Naive thymus-derived CD4-positive, alpha-beta T cell (primary cell): Measurements from ENCODE around the gene XXYLT1. TPM values are rescaled to one million over a fixed set of nuclear protein-coding genes. Genes with fewer than 3 reads are reported as not detected.

ENCODE experiments used
- ATAC-seq: fragments of 150-1000 bp; cut with Tn5 transposase; 2 replicates; pipeline ENCODE4 v1.10.0; 2021; ENCODE audit warnings: mild to moderate bottlenecking, moderate library complexity
- CTCF ChIA-PET: fragments of 350-600 bp; sonication (Branson Sonifier 250); formaldehyde crosslinking; loops from one replicate; lab custom pipeline; 2021; ENCODE audit warnings: antibody characterized with exemption; lab: Charles Lee
- POLR2A ChIA-PET: fragments of 350-600 bp; sonication (Branson Sonifier 250); formaldehyde crosslinking; loops from one replicate; lab custom pipeline; 2021; ENCODE audit warnings: antibody characterized with exemption, inconsistent platforms; lab: Charles Lee
- DNase-seq, 9 donors: peaks; one replicate each; pipeline versions ENCODE4 v3.0.0 to v3.0.0-alpha.2; 2020 to 2022; ENCODE audit warnings: mixed read lengths in 1 of 9
- H3K27ac ChIP-seq: one replicate; pipeline ENCODE4 v1.7.0; 2013; ENCODE audit warnings: mild to moderate bottlenecking, low read depth, low read length, moderate library complexity
- H3K27me3 ChIP-seq, 2 donors: one replicate each; pipeline ENCODE4 v1.7.0; 2013; ENCODE audit warnings: low read length in 2 of 2, mild to moderate bottlenecking in 2 of 2, moderate library complexity in 2 of 2; ENCODE audit not compliant: control insufficient read depth in 2 of 2, insufficient read depth in 2 of 2
- H3K36me3 ChIP-seq, 3 experiments: 1 replicate in 2 of 3; 2 replicates in 1 of 3; pipeline ENCODE4 v1.7.0; 2013; ENCODE audit warnings: low read length in 3 of 3, mild to moderate bottlenecking in 3 of 3, moderate library complexity in 1 of 3; ENCODE audit not compliant: insufficient read depth in 3 of 3, control insufficient read depth in 2 of 3
- H3K4me1 ChIP-seq, 2 donors: one replicate each; pipeline ENCODE4 v1.7.0; 2013; ENCODE audit warnings: low read length in 2 of 2, mild to moderate bottlenecking in 2 of 2, moderate library complexity in 1 of 2; ENCODE audit not compliant: control insufficient read depth in 2 of 2, insufficient read depth in 2 of 2
- H3K4me3 ChIP-seq: 2 replicates; pipeline ENCODE4 v1.7.0; 2013; ENCODE audit warnings: mild to moderate bottlenecking, low read length
- H3K9me3 ChIP-seq, 3 experiments: 1 replicate in 2 of 3; 2 replicates in 1 of 3; pipeline ENCODE4 v1.7.0; 2013; ENCODE audit warnings: low read length in 3 of 3; ENCODE audit not compliant: control insufficient read depth in 2 of 3
- H3K27ac Mint-ChIP-seq, 9 donors: one replicate each; pipeline ENCODE4 v1.8.0; 2020 to 2022; ENCODE audit warnings: mixed read lengths in 9 of 9, mild to moderate bottlenecking in 8 of 9, moderate library complexity in 5 of 9, inconsistent platforms in 2 of 9
- H3K27me3 Mint-ChIP-seq, 5 donors: one replicate each; pipeline ENCODE4 v1.8.0; 2021 to 2022; ENCODE audit warnings: mixed read lengths in 5 of 5, mild to moderate bottlenecking in 1 of 5
- H3K36me3 Mint-ChIP-seq, 5 donors: one replicate each; pipeline ENCODE4 v1.8.0; 2020 to 2022; ENCODE audit warnings: mixed read lengths in 5 of 5, mild to moderate bottlenecking in 3 of 5, inconsistent platforms in 1 of 5
- H3K4me1 Mint-ChIP-seq, 7 donors: one replicate each; pipeline ENCODE4 v1.8.0; 2020 to 2022; ENCODE audit warnings: mixed read lengths in 7 of 7, mild to moderate bottlenecking in 3 of 7, inconsistent platforms in 1 of 7
- H3K4me3 Mint-ChIP-seq, 10 donors: one replicate each; pipeline ENCODE4 v1.8.0; 2020 to 2022; ENCODE audit warnings: mild to moderate bottlenecking in 10 of 10, mixed read lengths in 10 of 10, moderate library complexity in 6 of 10, inconsistent platforms in 2 of 10
- H3K9me3 Mint-ChIP-seq, 11 donors: one replicate each; pipeline ENCODE4 v1.8.0; 2020 to 2022; ENCODE audit warnings: mixed read lengths in 11 of 11, mild to moderate bottlenecking in 4 of 11, inconsistent platforms in 1 of 11, moderate library complexity in 1 of 11
- intact Hi-C, 2 donors: fragments of 100-400 bp; cut with micrococcal nuclease; formaldehyde crosslinking; loops; one replicate each; pipeline ENCODE4 v1.15.1; 2023
- polyA plus RNA-seq, 2 donors: library from polyadenylated mRNA; unstranded; fragments of 300-500 nt; fragmentation: Illumina TruSeq; gene quantifications; one replicate each; pipeline ENCODE4 v1.2.3, GENCODE V29; 2021
- total RNA-seq, 6 experiments: library from RNA in 5 of 6; stranded (reverse) in 5 of 6; gene quantifications; 1 replicate in 5 of 6; 2 replicates in 1 of 6; pipeline ENCODE4 v1.2.3 and lab custom pipeline; 2021 to 2026

The XXYLT1 gene
- total and polyA plus RNA-seq, 7 experiments from 2014 or later, result 4.1 to 11.7 (median 7.2) TPM

DNA sequence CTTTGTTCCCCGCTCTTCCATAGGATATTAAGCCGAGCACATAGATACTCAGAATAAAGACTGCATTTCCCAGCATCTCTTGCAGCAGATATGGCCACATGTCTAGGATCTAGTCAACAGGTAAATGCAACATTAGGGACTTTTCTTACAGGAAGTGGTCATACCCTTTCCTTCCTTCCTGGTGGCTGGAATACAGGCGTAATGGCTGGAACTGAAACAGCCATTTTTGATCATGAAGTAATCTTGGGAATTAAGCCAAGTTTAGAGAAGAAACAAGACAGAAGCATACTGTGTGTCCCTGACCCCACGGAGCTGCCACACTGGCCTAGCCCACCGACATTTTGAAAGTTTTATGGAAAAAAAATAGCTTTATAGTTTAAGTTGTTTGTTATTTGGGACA is 234.0 kb downstream of the XXYLT1 start:
- Mint-ChIP-seq H3K9me3 (no peaks in the 10 kb centered on the region), H3K36me3 (no peaks in the 10 kb centered on the region), H3K27ac (no peak overlapping the region), H3K27me3 (peaks cover 0 to 4% (median 0%) of the 10 kb centered on the region in 5 donors), H3K4me3 (no peak overlapping the region), H3K4me1 (no peaks in the 10 kb centered on the region)
- POLR2A ChIA-PET, result no interaction called here
- DNase-seq (no peak), ATAC-seq (no peak)
- H3K4me1 ChIP-seq, result no peaks in the 10 kb centered on the region
- H3K9me3 ChIP-seq, result no peaks in the 10 kb centered on the region
- H3K36me3 ChIP-seq, result no peaks in the 10 kb centered on the region
- H3K4me3 ChIP-seq, result no peak overlapping the region
- H3K27ac ChIP-seq, result no peak overlapping the region
- intact Hi-C loops, result no loop called here
- no peaks in the 10 kb centered on the region for H3K27me3 ChIP-seq
- CTCF ChIA-PET, result interaction anchor here (0.5 kb wide), 1 partner anchor 612 kb away, joined by 3 read pairs; no protein-coding TSS in a partner anchor

DNA sequence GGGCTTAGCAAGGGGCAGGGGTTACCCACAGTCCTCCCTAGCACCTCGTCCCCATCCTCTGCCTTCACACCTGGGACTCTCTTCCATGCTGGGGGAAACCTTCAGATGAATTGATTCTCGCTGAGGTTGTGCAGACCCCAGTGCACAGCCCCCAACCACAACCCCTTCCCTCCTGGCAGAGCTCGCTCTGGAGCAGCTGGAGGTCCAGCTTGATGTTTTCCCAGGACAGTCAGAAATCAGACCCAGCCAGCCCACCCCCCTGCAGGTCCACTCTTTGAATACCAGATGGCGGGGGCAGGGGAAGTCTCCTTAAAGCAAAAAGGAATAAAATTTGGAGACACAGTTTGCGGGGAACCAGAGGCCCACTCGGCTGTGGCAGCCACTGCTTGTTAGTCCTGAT is 234.4 kb downstream of the XXYLT1 start:
- DNase-seq, result no peak
- H3K4me3 Mint-ChIP-seq, result no peak overlapping the region
- Histone ChIP-seq H3K27me3 (no peaks in the 10 kb centered on the region), H3K9me3 (no peaks in the 10 kb centered on the region), H3K27ac (no peak overlapping the region), H3K36me3 (no peaks in the 10 kb centered on the region), H3K4me1 (no peaks in the 10 kb centered on the region), H3K4me3 (no peak overlapping the region)
- H3K36me3 Mint-ChIP-seq, result no peaks in the 10 kb centered on the region
- H3K27ac Mint-ChIP-seq, result no peak overlapping the region
- ChIA-PET POLR2A (no interaction called here), CTCF (interaction anchor here (0.5 kb wide), 1 partner anchor 613 kb away, joined by 3 read pairs; no protein-coding TSS in a partner anchor)
- ATAC-seq, result no peak
- no peaks in the 10 kb centered on the region for H3K9me3 Mint-ChIP-seq
- H3K4me1 Mint-ChIP-seq, result no peaks in the 10 kb centered on the region
- intact Hi-C loops, result no loop called here
- peaks cover 0 to 4% (median 0%) of the 10 kb centered on the region in 5 donors for H3K27me3 Mint-ChIP-seq

DNA sequence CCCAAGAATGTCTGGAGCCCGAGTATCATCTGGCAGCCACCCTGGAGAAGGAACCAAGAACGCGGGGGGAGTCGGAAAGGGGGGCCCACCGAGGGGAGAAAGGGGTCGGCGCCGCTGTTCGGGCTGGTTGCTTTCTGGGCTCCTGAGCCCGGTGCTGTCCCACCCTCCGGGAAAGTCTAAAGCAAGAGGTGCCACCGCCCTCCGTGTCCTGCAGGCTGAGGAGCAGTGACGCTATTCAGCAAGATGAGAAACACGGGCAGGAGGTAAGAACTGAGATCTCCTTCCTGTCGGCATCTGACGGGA is 234.8 kb downstream of the XXYLT1 start:
- no peak overlapping the region for H3K4me3 Mint-ChIP-seq
- Histone ChIP-seq H3K27me3 (no peaks in the 10 kb centered on the region), H3K9me3 (no peaks in the 10 kb centered on the region), H3K27ac (no peak overlapping the region), H3K4me3 (no peak overlapping the region), H3K4me1 (no peaks in the 10 kb centered on the region), H3K36me3 (no peaks in the 10 kb centered on the region)
- ChIA-PET POLR2A (no interaction called here), CTCF (no interaction called here)
- H3K27me3 Mint-ChIP-seq, result peaks cover 0 to 4% (median 0%) of the 10 kb centered on the region in 5 donors
- no peaks in the 10 kb centered on the region for H3K36me3 Mint-ChIP-seq
- H3K9me3 Mint-ChIP-seq, result no peaks in the 10 kb centered on the region
- H3K27ac Mint-ChIP-seq, result no peak overlapping the region
- ATAC-seq (no peak), DNase-seq (no peak)
- no peaks in the 10 kb centered on the region for H3K4me1 Mint-ChIP-seq
- intact Hi-C loops, result no loop called here

DNA sequence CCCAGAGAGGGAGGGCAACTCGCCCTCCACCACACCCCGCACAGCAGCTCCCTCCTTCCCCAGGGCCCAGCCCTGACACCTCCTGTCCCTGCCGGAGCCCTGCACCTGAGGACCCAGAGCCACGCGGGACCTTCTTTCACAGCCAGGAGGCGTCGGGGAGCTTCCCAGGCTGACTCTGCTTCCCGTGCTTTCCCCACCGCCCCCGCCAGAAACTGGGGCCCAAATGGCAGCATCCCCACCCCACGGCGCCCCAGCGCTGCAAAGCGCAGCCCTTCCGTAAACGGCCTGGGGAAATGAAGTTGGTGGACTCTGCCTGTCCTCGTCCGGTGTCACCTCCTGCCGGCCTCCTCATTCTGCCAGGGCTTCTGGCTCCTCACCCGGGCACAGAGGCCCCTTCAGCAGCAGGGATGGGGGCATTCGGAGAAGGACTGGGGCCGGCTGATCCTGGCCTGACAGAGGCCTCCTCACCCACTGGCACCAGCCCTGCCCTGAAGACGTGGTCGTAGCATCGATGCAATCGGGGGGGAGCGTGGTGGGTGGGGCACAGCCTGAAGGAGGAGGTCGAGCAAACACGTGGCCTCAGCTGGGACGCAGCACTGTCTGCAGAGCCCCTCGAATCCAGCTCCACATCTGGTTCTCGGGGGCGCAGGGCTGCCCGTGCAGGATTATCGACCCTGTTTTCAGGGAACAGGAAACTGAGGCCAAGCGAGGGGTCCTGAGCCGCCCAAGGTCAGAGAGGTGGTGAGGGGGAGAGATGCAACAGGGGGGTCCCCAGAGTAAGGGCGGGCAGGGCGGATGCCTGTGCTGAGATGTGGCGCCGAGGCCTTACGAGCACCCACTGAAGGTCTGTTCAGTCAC is 235.4 kb downstream of the XXYLT1 start:
- Mint-ChIP-seq H3K9me3 (no peaks in the 10 kb centered on the region), H3K27me3 (peaks cover 0 to 4% (median 0%) of the 10 kb centered on the region in 5 donors), H3K36me3 (no peaks in the 10 kb centered on the region), H3K27ac (no peak overlapping the region), H3K4me1 (no peaks in the 10 kb centered on the region), H3K4me3 (no peak overlapping the region)
- POLR2A ChIA-PET, result no interaction called here
- intact Hi-C loops, result no loop called here
- no peaks in the 10 kb centered on the region for H3K9me3 ChIP-seq
- H3K27me3 ChIP-seq, result no peaks in the 10 kb centered on the region
- no peaks in the 10 kb centered on the region for H3K36me3 ChIP-seq
- H3K4me1 ChIP-seq, result no peaks in the 10 kb centered on the region
- H3K4me3 ChIP-seq, result no peak overlapping the region
- CTCF ChIA-PET, result no interaction called here
- DNase-seq (no peak), ATAC-seq (peak; percentile 22)
- H3K27ac ChIP-seq, result no peak overlapping the region

DNA sequence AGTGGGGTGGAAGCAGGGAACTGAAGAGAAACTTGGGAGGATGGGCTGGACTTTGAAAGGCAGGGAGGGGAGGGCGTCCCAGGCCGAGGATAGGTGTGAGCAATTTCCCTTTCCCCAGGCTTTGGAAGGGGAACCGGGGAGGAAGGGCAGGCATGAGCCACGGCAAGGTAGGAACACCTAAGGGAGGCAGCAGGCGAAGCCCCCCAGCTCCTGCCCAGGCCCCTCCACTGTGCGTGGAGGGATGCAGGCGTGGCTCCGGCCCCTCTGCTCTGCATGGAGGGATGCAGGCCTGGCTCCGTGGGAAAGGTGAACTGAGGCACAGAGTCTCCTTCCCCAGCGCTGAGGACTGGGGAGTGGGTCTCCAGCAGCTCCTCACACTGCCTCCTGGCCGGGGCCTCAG is 236.4 kb downstream of the XXYLT1 start:
- ChIA-PET CTCF (no interaction called here), POLR2A (no interaction called here)
- no peak overlapping the region for H3K4me3 ChIP-seq
- no peaks in the 10 kb centered on the region for H3K9me3 ChIP-seq
- H3K4me1 ChIP-seq, result no peaks in the 10 kb centered on the region
- Mint-ChIP-seq H3K9me3 (no peaks in the 10 kb centered on the region), H3K27ac (no peak overlapping the region), H3K4me1 (no peaks in the 10 kb centered on the region), H3K4me3 (no peak overlapping the region), H3K27me3 (peaks cover 0 to 4% (median 0%) of the 10 kb centered on the region in 5 donors), H3K36me3 (no peaks in the 10 kb centered on the region)
- DNase-seq (no peak), ATAC-seq (no peak)
- no peaks in the 10 kb centered on the region for H3K36me3 ChIP-seq
- no peak overlapping the region for H3K27ac ChIP-seq
- H3K27me3 ChIP-seq, result no peaks in the 10 kb centered on the region
- intact Hi-C loops, result no loop called here

DNA sequence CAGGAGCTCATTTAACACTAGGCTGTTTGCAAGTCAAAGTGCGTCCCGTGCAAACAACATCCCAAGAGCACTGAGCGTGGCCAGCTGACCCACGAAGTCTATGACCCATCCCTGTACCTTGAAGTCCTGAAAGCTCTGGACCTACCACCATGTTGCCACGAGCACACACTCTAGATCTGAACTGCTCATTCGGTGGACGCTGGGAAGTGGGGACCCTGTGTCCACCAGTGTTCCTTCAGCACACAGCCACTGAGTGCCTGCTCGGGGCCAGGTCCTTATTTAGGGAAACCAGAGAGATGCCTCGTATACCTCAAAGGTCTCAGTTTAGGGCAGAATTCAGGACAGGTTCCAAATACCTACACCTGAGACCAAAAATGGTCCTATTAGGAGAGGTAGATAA is 236.9 kb downstream of the XXYLT1 start:
- no peak for DNase-seq
- no peaks in the 10 kb centered on the region for H3K9me3 Mint-ChIP-seq
- no peaks in the 10 kb centered on the region for H3K4me1 ChIP-seq
- H3K4me1 Mint-ChIP-seq, result no peaks in the 10 kb centered on the region
- no peaks in the 10 kb centered on the region for H3K36me3 Mint-ChIP-seq
- ATAC-seq, result no peak
- H3K4me3 Mint-ChIP-seq, result no peak overlapping the region
- H3K9me3 ChIP-seq, result no peaks in the 10 kb centered on the region
- H3K27ac Mint-ChIP-seq, result no peak overlapping the region
- POLR2A ChIA-PET, result no interaction called here
- no peaks in the 10 kb centered on the region for H3K27me3 ChIP-seq
- no peak overlapping the region for H3K4me3 ChIP-seq
- H3K27me3 Mint-ChIP-seq, result peaks cover 0 to 4% (median 0%) of the 10 kb centered on the region in 5 donors
- H3K36me3 ChIP-seq, result no peaks in the 10 kb centered on the region
- H3K27ac ChIP-seq, result no peak overlapping the region
- CTCF ChIA-PET, result no interaction called here
- intact Hi-C loops, result no loop called here

DNA sequence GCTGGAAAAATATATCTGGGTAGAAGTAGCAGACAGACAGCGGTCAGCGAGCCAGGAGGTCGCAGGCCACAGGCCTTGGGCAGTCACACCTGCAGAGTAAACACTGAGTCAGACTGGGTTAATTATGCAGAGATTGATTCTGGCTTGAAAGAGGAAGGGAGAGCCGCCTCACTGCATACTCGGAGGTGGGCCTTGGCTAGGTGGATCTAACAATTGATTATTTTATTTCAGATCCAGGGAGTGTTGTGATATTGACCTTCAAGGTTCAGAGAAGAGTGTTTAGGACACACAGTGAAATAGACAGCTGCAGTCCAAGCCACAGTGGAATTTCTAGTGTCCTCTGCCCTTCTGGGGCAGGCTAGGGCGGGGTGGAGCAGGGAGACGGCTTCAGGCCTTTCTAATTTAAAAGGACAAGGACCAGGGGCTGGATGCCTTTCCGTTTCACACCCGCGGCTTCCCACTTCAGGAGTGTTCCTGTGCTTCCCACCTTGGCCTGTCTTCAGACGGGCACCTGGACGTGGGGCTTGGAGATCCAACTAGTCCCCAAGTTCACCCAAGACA is 237.3 kb downstream of the XXYLT1 start:
- no peaks in the 10 kb centered on the region for H3K36me3 Mint-ChIP-seq
- H3K27me3 ChIP-seq, result no peaks in the 10 kb centered on the region
- H3K4me3 ChIP-seq, result no peak overlapping the region
- DNase-seq, result no peak
- H3K9me3 Mint-ChIP-seq, result no peaks in the 10 kb centered on the region
- ChIA-PET CTCF (no interaction called here), POLR2A (no interaction called here)
- no peak for ATAC-seq
- H3K27ac ChIP-seq, result no peak overlapping the region
- intact Hi-C loops, result no loop called here
- no peaks in the 10 kb centered on the region for H3K9me3 ChIP-seq
- H3K4me1 ChIP-seq, result no peaks in the 10 kb centered on the region
- H3K4me1 Mint-ChIP-seq, result no peaks in the 10 kb centered on the region
- H3K4me3 Mint-ChIP-seq, result no peak overlapping the region
- H3K36me3 ChIP-seq, result no peaks in the 10 kb centered on the region
- H3K27me3 Mint-ChIP-seq, result peaks cover 0 to 4% (median 0%) of the 10 kb centered on the region in 5 donors
- H3K27ac Mint-ChIP-seq, result no peak overlapping the region
